ENCODE data around the gene FOXN3.
A peak's percentile ranks its signal among the peaks of the same experiment; 100 is the strongest.
"Not testable (repeated sequence)": the region's sequence is repeated elsewhere in the genome, so short reads cannot be mapped to it uniquely, and the experiment has no call there.

FOXN3 gene

GRCh38 chr14:89299587-89299986 lies 117.4 kb downstream of the FOXN3 start:
- TF ChIP-seq MYC (IDR thresholded peaks at IDR 0.05; ENCODE audit: low read depth, low read length) (no peak), POLR2A (IDR thresholded peaks at IDR 0.05; ENCODE audit: extremely low read depth, insufficient read length) (no peak)

GRCh38 chr14:89298056-89298834 lies 118.8 kb downstream of the FOXN3 start:
- no peak overlapping the region for H3K4me3 ChIP-seq (ENCODE audit: low read depth, low read length)
- no peak for DNase-seq (ENCODE audit: low read depth)
- TF ChIP-seq MYC (IDR thresholded peaks at IDR 0.05; ENCODE audit: low read depth, low read length) (no peak), CTCF (IDR thresholded peaks at IDR 0.05; ENCODE audit: low read depth, low read length) (no peak), POLR2A (IDR thresholded peaks at IDR 0.05; ENCODE audit: extremely low read depth, insufficient read length) (no peak), MAX (IDR thresholded peaks at IDR 0.05; ENCODE audit: low read depth, low read length) (no peak)

More at GRCh38 chr14:89299587-89299986, 117.4 kb downstream of the FOXN3 start:
- DNase-seq (ENCODE audit: low read depth) = no peak
- no peak overlapping the region for H3K4me3 ChIP-seq (ENCODE audit: low read depth, low read length)

- no peak for TF ChIP-seq MYC (IDR thresholded peaks at IDR 0.05; ENCODE audit: low read depth, low read length)
- TF ChIP-seq CTCF (IDR thresholded peaks at IDR 0.05; ENCODE audit: low read depth, low read length) = no peak
- TF ChIP-seq MAX (IDR thresholded peaks at IDR 0.05; ENCODE audit: low read depth, low read length) = no peak
- no peak for TF ChIP-seq POLR2A (IDR thresholded peaks at IDR 0.05; ENCODE audit: extremely low read depth, insufficient read length)
- no peak overlapping the region for H3K4me3 ChIP-seq (ENCODE audit: low read depth, low read length)
- peak; percentile 15 for DNase-seq (ENCODE audit: low read depth)
These were observed 120.7 kb downstream of the FOXN3 start for GRCh38 chr14:89296281-89296745.

DNA sequence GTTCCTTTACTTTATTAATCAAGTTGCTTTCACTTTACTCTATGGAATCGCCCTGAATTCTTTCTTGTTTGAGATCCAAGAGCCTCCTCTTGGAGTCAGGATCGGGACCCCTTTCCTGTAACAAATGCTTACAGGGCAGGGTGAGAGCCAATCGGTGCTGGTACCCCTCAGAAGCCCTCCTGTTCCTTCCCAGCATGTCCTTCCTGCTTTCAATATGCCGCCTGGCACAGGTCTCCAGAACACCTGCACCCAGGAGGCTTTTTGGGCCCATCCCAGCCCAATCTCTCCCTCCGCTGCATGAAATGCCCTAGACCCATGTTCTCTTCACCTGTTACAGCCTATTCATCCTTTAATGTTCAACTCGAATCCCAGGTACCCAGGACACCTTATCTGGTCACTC lies 122.2 kb downstream of the FOXN3 start:
- DNase-seq (ENCODE audit: low read depth) = no peak
- no peak for TF ChIP-seq MAX (IDR thresholded peaks at IDR 0.05; ENCODE audit: low read depth, low read length)
- no peak for TF ChIP-seq CTCF (IDR thresholded peaks at IDR 0.05; ENCODE audit: low read depth, low read length)
- no peak for TF ChIP-seq MYC (IDR thresholded peaks at IDR 0.05; ENCODE audit: low read depth, low read length)
- TF ChIP-seq POLR2A (IDR thresholded peaks at IDR 0.05; ENCODE audit: extremely low read depth, insufficient read length) = no peak
- no peak overlapping the region for H3K4me3 ChIP-seq (ENCODE audit: low read depth, low read length)

DNA sequence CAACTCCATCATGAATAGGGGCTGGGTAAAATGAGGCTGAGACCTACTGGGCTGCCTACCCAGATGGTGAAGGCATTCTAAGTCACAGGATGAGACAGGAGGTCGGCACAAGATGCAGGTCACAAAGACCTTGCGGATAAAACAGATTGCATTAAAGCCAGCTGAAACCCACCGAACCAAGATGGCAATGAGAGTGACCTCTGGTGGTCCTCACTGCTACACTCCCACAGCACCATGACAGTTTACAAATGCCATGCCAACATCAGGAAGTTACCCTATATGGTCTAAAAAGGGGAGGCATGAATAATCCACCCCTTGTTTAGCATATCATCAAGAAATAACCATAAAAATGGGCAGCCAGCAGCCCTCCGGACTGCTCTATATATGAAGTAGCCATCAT lies 122.6 kb downstream of the FOXN3 start:
- not testable (repeated sequence) for DNase-seq (ENCODE audit: low read depth); H3K4me3 ChIP-seq (ENCODE audit: low read depth, low read length)

DNA sequence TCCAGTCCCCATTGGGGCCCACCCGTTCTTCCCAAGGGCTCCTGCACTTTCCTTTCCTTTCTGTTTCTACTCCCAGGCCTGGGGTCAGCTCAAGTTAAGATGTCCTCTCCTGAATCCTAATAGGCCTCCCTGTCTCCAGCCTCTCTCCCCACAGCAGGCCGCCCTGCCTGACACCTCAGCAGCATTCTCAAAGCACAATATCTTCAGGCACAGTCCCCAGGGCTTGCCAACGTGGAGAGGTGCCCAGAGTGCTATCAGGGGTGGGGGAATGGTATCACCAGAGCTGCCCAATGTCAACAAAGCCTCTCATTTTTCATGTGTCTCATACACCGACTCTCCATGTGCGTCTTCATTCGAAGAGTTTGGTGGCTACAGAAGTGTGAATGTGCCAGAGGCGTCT lies 123.0 kb downstream of the FOXN3 start:
- no peak for DNase-seq (ENCODE audit: low read depth)
- H3K4me3 ChIP-seq (ENCODE audit: low read depth, low read length) = no peak overlapping the region
- TF ChIP-seq CTCF (IDR thresholded peaks at IDR 0.05; ENCODE audit: low read depth, low read length) (no peak), MYC (IDR thresholded peaks at IDR 0.05; ENCODE audit: low read depth, low read length) (no peak), MAX (IDR thresholded peaks at IDR 0.05; ENCODE audit: low read depth, low read length) (no peak), POLR2A (IDR thresholded peaks at IDR 0.05; ENCODE audit: extremely low read depth, insufficient read length) (no peak)
